ENCODE measurements around the gene AFAP1.

DNA sequence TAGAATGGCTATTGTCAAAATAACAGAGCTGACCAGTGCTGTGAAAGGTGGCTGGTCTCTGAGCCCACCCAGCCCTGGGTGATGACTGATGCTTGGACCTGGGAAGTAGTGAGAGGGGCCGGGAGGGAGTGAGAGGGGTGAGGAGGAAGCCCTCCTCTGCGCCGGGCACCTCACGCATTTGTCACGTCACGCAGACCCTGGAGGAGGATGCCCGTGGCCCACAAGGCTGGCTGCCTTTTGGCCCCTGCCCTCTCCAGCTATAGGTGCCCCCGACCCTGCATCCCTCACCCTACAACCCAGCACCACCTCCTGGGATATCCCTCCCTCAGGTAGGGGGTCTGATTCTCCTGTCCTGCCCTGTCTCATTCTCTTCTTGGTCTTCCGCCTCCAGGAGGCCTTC is 207.4 kb downstream of the AFAP1 start:
- no peak for TF ChIP-seq FOXM1 (IDR thresholded peaks at IDR 0.05; ENCODE audit: borderline replicate concordance)
- TF ChIP-seq SP1 (IDR thresholded peaks at IDR 0.05) = no peak
- TF ChIP-seq NFRKB (IDR thresholded peaks at IDR 0.05) = no peak
- no peak for TF ChIP-seq ZNF384 (IDR thresholded peaks at IDR 0.05)
- no peak for TF ChIP-seq FOXK2 (IDR thresholded peaks at IDR 0.05)
